HG02610 (cell line): ENCODE data around the gene STK36.

Experiments used
- ATAC-seq: cut with Tn5 transposase; IDR thresholded peaks from one replicate; pipeline ENCODE4 v1.9.1; 2021; ENCODE audit warnings: mild to moderate bottlenecking, moderate library complexity; ENCODE audit not compliant: unreplicated experiment

Gene STK36

GRCh38 chr2:218671654-218672566, at the start of gene STK36, which contains the start of gene RNF25:
Gene STK36 (plus strand): TSS chr2:218672086. CDS start chr2:218672830, 744 bp downstream.
Gene RNF25 (minus strand): TSS chr2:218672002. CDS start chr2:218671970, 32 bp downstream.
- peak; percentile 98 for ATAC-seq

GRCh38 chr2:218622606-218623365, 49.1 kb upstream of the STK36 start:
- ATAC-seq = no peak

GRCh38 chr2:218623366-218623705, 48.5 kb upstream of the STK36 start:
- ATAC-seq = no peak

GRCh38 chr2:218626369-218626768, 45.5 kb upstream of the STK36 start:
- ATAC-seq = no peak

- no peak for ATAC-seq
These were observed 43.9 kb upstream of the STK36 start for GRCh38 chr2:218627939-218628338.

GRCh38 chr2:218631837-218632236, 40.0 kb upstream of the STK36 start:
- ATAC-seq = no peak

GRCh38 chr2:218635719-218636118, 36.2 kb upstream of the STK36 start:
- ATAC-seq = no peak

- ATAC-seq = no peak
These were observed 33.5 kb upstream of the STK36 start for GRCh38 chr2:218638372-218638771.

- no peak for ATAC-seq
These were observed 29.7 kb upstream of the STK36 start for GRCh38 chr2:218642121-218642656.

- no peak for ATAC-seq
These were observed 29.1 kb upstream of the STK36 start for GRCh38 chr2:218642786-218643185.

- no peak for ATAC-seq
These were observed 28.1 kb upstream of the STK36 start for GRCh38 chr2:218643751-218644310.

- ATAC-seq = no peak
These were observed 27.2 kb upstream of the STK36 start for GRCh38 chr2:218644721-218645120.

- no peak for ATAC-seq
These were observed 26.8 kb upstream of the STK36 start for GRCh38 chr2:218645126-218645525.

- no peak for ATAC-seq
These were observed 23.6 kb upstream of the STK36 start for GRCh38 chr2:218648088-218648786.

- ATAC-seq = no peak
These were observed 23.1 kb upstream of the STK36 start for GRCh38 chr2:218648787-218649100.

- ATAC-seq = no peak
These were observed 16.1 kb upstream of the STK36 start for GRCh38 chr2:218655751-218656150.

- peak; percentile 34 for ATAC-seq
These were observed 13.1 kb upstream of the STK36 start for GRCh38 chr2:218658671-218659257.

GRCh38 chr2:218659258-218659987, 12.5 kb upstream of the STK36 start, which contains the start of the genes BCS1L and ZNF142:
Gene BCS1L (plus strand): TSS chr2:218659683. CDS start chr2:218660988, 1,305 bp downstream.
Gene ZNF142 (minus strand): TSS chr2:218659623. CDS start chr2:218656429, 3,194 bp downstream.
- ATAC-seq = peak; percentile 95

GRCh38 chr2:218659988-218660358, 11.9 kb upstream of the STK36 start:
- no peak for ATAC-seq

- ATAC-seq = no peak
These were observed 9.5 kb upstream of the STK36 start for GRCh38 chr2:218662377-218662776.
